Endothelial cell of umbilical vein (primary cell): ENCODE results near the gene SLC25A34.

Source experiments
- EZH2 ChIP-seq: IDR thresholded peaks from 2 replicates; pipeline ENCODE4 v1.6.1; 2012; ENCODE audit warnings: borderline replicate concordance, low read depth, mild to moderate bottlenecking, moderate library complexity, low read length, inconsistent platforms; ENCODE audit not compliant: severe bottlenecking
- GATA2 ChIP-seq: IDR thresholded peaks from 2 replicates; pipeline ENCODE4 v1.7.0; 2011; ENCODE audit warnings: low read depth, mild to moderate bottlenecking, moderate library complexity, mixed read lengths, low read length; ENCODE audit not compliant: insufficient read length, insufficient read depth
- MYC ChIP-seq: IDR thresholded peaks from one replicate; pipeline ENCODE4 v1.6.1; 2011; ENCODE audit warnings: mild to moderate bottlenecking, low read depth, low read length
- POLR2A ChIP-seq: IDR thresholded peaks from 2 replicates; pipeline ENCODE4 v1.6.1; 2012; ENCODE audit warnings: low read depth, mild to moderate bottlenecking, control low read depth, low read length
- POLR2AphosphoS5 ChIP-seq: IDR thresholded peaks from 2 replicates; pipeline ENCODE4 v1.6.1; 2012; ENCODE audit warnings: low read depth, mild to moderate bottlenecking, control low read depth, low read length, moderate library complexity; ENCODE audit not compliant: insufficient read depth
- TF ChIP-seq, protein P1 (sequence below), 2 donors: IDR thresholded peaks; 1 replicate in 1 of 2; 2 replicates in 1 of 2; pipeline ENCODE4 v1.5.1; 2011; ENCODE audit warnings: low read length in 2 of 2, mild to moderate bottlenecking in 2 of 2, moderate library complexity in 2 of 2, control low read depth in 1 of 2, inconsistent platforms in 1 of 2, low read depth in 1 of 2; ENCODE audit not compliant: insufficient read depth in 1 of 2; ENCODE audit errors: extremely low read depth in 1 of 2

DNA sequence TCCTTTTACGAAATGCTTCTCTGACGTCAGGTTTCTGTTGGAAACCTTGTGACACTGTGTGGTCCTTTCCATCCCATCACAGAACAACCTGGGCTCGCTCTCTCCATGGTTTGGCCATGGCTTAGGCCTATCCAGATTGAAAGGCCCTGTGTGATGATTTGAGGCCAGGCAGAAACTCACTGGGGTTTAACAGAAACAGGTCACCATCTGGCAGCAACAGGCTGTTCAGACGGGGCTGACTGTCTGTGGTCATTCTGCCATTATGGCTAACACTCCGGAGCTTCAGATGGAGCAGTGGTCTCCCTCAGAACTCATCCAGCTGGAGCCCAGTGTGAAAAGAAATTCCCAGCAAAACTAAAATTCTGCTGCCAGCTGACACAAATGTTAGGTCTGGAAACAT is 42.7 kb upstream of the SLC25A34 start:
- TF ChIP-seq, protein P1, sequence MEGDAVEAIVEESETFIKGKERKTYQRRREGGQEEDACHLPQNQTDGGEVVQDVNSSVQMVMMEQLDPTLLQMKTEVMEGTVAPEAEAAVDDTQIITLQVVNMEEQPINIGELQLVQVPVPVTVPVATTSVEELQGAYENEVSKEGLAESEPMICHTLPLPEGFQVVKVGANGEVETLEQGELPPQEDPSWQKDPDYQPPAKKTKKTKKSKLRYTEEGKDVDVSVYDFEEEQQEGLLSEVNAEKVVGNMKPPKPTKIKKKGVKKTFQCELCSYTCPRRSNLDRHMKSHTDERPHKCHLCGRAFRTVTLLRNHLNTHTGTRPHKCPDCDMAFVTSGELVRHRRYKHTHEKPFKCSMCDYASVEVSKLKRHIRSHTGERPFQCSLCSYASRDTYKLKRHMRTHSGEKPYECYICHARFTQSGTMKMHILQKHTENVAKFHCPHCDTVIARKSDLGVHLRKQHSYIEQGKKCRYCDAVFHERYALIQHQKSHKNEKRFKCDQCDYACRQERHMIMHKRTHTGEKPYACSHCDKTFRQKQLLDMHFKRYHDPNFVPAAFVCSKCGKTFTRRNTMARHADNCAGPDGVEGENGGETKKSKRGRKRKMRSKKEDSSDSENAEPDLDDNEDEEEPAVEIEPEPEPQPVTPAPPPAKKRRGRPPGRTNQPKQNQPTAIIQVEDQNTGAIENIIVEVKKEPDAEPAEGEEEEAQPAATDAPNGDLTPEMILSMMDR (IDR thresholded peaks at IDR 0.05; ENCODE audit: extremely low read depth in 1 of 2, insufficient read depth in 1 of 2, low read depth in 1 of 2, low read length in 2 of 2): no peak
- TF ChIP-seq POLR2AphosphoS5 (no peak), MYC (no peak), POLR2A (no peak), EZH2 (no peak), GATA2 (no peak)
